DLD1 (cell line): Measurements from ENCODE around the gene BICD2.

ENCODE experiments used
- in situ Hi-C: cut with HindIII; loops from 2 replicates; pipeline ENCODE4 v1.10.0; 2017; ENCODE audit warnings: low sequenced_read_pairs

Gene BICD2

GRCh38 chr9:92749071-92749933, 15.3 kb downstream of the BICD2 start:
- in situ Hi-C loops: no loop called here

- in situ Hi-C loops: no loop called here
Measured at GRCh38 chr9:92748233-92748497, 16.5 kb downstream of the BICD2 start.

- in situ Hi-C loops: no loop called here
Measured at GRCh38 chr9:92747459-92748232, 17.0 kb downstream of the BICD2 start.

GRCh38 chr9:92746567-92747458, 17.8 kb downstream of the BICD2 start:
- in situ Hi-C loops: no loop called here

GRCh38 chr9:92745881-92746280, 18.8 kb downstream of the BICD2 start:
- in situ Hi-C loops: no loop called here

GRCh38 chr9:92745331-92745730, 19.3 kb downstream of the BICD2 start:
- in situ Hi-C loops: no loop called here

- in situ Hi-C loops: no loop called here
Measured at GRCh38 chr9:92740969-92741368, 23.7 kb downstream of the BICD2 start.

- in situ Hi-C loops: no loop called here
Measured at GRCh38 chr9:92740446-92740961, 24.1 kb downstream of the BICD2 start.

- in situ Hi-C loops: no loop called here
Measured at GRCh38 chr9:92740009-92740408, 24.6 kb downstream of the BICD2 start.

- in situ Hi-C loops: no loop called here
Measured at GRCh38 chr9:92739346-92739970, 25.2 kb downstream of the BICD2 start.

GRCh38 chr9:92738661-92739081, 26.0 kb downstream of the BICD2 start:
- in situ Hi-C loops: no loop called here

GRCh38 chr9:92737611-92738299, 26.9 kb downstream of the BICD2 start:
- in situ Hi-C loops: no loop called here

- in situ Hi-C loops: no loop called here
Measured at GRCh38 chr9:92737216-92737606, 27.4 kb downstream of the BICD2 start.

- in situ Hi-C loops: no loop called here
Measured at GRCh38 chr9:92736563-92737215, 27.9 kb downstream of the BICD2 start.

- in situ Hi-C loops: no loop called here
Measured at GRCh38 chr9:92735636-92736562, 28.7 kb downstream of the BICD2 start.

- in situ Hi-C loops: no loop called here
Measured at GRCh38 chr9:92734931-92735635, 29.6 kb downstream of the BICD2 start.

GRCh38 chr9:92730897-92731296, 33.7 kb downstream of the BICD2 start:
- in situ Hi-C loops: no loop called here

GRCh38 chr9:92729735-92730155, 34.9 kb downstream of the BICD2 start:
- in situ Hi-C loops: no loop called here
